Cortex of kidney (tissue), 1 donor: ENCODE data around the gene NUAK2.
"Not testable (repeated sequence)": the region's sequence is repeated elsewhere in the genome, so short reads cannot be mapped to it uniquely, and the experiment has no call there.

Experiments
- DNase-seq: peaks from one replicate; lab custom pipeline; 2025; lab: John Stamatoyannopoulos, UW

Gene NUAK2

DNA sequence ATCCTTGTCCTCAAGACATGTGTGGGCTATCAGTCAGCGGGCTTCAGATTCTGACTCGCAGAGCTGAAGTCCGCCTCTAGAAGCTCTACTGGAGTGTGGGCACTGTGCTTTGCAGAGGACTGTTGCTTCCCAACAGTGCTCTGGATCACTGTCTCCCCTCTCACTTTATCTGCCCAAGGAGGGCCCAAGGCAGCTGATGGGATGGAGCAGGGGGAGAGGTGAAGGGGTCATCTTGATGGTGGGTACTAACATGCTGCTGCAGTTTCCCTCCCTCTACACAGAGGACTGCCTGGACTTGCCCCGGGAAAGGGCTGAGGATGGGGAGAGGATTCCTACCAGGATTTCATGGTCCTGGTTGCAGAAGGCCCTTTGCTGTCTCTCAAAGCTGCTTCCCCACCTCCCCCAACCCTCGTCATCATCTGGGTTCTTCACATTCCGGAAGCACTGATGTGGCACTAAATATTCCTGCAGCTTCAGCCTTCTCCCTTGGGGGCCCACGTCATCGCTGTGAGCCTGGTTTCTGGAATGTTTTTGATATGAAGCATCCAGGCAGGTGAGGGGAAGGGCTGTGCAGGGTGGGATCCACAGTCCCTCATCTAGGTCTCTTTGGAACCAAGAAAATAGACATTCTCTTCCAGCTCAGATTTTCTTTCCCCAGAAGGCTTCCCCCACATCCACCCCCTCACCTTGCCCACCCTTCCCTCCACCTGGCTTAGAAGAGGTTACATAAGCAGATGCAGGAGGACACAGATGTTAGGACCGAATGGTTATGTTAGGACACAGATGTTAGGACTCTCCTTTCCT, 23.2 kb downstream of the NUAK2 start:
- DNase-seq, result no peak

DNA sequence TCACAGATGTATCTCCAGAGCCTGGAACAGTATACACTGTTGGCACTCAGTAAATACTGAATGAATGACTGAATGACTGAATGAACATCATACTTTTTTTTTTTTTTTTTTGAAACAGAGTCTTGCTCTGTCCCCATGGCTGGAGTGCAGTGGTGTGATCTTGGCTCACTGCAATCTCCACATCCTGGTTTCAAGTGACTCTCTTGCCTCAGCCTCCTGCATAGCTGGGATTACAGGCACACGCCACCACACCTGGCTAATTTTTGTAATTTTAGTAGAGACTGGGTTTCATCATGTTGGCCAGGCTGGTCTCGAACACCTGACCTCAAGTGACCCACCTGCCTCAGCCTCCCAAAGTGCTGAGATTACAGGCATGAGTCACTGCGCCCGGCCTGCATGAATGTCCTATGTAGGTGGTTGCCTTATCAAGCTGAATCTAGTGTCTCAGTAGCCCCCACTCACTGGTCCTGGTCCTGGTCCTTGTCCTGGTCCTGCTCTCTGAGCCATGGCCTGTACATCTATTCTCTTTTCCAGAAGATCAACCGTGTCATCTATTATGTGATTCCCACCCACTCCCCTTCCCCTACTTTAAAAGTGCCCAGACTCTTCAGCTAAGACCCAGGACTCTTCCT, 23.9 kb downstream of the NUAK2 start:
- not testable (repeated sequence) for DNase-seq

DNA sequence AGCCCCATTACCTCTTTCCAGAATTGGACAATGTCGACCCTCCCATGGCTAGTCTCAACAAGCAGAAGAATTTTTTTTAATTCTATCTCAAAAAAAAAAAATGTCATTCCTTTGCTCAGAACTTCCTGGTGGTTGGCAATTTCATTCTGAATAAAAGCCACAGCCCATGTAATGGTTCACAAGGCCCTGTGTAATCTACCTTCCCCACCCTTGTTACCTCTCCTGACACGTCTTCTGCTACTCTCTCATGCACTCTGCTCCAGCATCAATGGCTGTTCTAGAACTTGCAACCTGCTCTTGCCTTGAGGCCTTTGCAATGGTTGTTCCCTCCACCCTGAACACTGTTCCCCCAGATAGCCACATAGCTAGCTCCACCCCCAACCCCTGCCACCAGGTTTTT, 25.4 kb downstream of the NUAK2 start:
- no peak for DNase-seq

DNA sequence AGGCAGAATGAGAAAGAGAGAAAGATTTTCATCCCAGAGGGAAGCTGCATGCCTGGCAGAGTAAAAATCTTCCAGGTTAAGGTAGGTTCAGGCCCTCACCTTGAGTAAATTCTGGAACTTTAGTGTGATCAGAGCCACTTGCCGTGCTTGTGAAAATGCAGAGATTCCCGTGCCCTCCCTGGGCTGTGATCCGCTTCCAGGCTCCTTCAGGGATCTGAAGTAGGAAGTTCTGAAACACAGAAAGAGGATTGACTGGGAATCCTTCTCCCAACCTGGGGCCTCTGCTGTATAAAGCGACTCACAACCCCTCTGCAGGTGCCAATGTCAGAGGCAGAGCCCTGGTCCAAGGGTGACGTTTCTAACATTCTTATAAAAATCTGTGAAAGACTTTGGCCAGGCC, 26.6 kb downstream of the NUAK2 start:
- DNase-seq, result no peak

DNA sequence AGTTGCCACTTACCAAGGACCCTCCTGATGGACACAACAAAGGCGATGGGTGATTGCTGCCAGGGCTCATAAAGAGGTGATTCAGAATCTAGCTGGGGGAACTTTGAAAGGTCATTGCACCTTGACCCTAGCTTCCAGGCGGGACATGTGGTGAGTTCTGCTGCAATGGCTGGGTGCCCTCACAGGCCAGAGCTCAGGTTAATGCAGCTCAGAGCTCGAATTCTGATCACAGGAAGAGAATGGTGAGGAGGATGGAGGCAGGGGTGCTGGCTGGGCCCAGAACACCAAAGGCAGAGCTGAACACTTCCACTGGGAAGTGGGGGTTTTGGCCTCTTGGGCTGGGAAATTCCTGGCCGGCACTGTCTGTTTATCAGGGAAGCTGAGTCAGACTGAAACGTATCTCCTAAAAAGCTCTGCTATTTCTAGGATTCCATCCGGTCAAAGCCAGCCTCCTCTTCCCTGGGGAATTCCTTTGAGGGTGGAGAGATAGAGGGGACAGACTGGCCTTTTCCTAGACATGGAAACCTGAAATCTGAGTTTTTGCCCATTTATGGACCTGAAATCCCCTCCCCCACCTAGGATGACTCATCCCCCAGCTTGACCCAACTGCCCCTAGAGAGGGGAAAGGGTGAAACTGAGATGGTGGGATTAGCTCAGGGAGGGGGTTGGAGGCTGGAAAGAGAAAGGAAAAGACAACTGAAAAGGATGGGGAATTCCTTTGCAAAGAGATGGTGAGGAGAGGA, 27.2 kb downstream of the NUAK2 start:
- DNase-seq, result no peak

DNA sequence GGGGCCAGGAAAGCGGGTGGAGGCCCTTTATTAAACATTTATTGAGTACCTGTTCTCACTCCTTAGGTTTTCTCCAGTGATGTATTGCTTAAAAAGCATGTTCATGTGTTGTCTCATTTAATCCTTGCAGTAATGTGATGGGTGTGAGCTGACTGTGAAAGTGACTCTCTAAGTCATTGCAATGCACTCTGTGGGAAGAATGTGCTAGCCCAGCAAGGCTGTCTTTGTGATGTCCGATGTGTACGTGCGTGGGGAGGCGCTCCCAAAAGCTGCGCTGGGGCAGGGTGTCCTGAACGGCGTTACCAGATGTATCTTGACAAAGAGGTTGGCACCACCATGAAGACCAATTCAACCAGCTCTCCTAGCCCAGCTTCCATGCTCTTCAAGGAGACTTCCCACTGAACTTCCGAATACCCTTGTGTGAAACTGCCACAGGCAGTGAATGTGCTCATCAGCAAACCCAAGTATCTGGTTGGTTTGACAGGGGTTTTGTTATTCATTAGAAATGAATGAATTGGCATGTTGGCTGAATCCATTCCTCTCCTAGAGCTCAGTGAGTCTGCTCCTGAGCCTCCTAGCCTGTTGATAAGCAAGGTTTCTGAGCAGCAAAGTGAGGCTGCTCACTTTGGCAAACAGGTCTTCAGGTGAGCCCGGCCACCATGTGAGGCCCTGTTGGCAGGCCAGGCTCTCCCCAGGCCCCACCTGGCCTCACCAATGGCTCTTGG, 28.0 kb downstream of the NUAK2 start:
- no peak for DNase-seq

DNA sequence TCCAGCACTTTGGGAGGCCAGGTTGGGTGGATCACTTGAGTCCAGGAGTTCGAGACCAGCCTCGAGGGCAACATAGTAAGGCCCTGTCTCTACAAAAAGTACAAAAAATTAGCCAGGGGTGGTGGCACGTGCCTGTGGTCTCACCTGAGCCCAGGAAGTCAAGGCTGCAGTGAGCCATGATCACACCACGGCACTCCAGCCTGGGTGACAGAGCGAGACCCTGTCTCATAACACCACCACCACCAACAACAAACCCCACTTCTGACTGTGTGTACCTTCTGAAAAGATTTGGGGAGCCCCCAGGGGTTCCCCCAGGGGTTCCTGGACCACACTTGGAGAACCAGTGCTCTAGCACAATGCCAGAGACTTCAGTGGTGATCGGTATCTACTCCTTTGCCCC, 29.9 kb downstream of the NUAK2 start:
- DNase-seq, result no peak

DNA sequence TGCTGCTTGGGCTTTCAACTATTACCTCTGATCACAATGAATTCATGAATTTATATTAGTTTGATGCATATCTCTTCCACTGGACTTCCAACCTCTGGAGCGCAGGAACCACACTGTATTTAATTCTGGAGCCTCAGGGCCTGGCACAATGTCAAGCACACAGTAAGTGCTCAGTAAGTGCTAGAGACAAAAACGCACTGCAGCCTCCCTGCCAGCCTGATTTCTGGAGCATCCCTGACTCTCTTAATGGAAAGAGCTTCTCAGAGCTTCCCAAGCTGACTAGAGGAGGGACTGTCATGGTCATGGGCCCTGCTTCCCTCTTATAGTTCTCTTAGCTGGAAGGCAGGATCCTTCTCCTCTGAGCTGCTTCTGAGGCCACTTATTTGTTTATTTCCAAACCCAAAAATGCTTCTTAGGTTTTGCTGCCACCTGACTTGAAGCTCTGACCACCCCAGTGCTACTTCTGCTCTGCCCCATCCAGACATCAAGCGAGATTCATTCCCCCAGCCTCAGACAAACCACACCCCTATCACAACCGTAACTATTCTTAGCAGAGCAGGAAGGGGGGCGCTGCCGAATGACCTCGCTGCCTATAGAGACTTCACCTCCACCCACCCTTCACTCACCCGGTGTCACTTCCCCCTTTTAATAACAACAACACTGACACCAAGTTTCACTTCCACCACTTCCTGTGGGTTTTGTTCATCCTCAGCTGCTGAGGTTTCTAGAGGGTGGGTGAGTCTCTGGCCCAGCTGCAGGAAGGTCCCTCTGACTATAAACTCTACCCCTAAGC, 33.6 kb downstream of the NUAK2 start:
- DNase-seq, result no peak

DNA sequence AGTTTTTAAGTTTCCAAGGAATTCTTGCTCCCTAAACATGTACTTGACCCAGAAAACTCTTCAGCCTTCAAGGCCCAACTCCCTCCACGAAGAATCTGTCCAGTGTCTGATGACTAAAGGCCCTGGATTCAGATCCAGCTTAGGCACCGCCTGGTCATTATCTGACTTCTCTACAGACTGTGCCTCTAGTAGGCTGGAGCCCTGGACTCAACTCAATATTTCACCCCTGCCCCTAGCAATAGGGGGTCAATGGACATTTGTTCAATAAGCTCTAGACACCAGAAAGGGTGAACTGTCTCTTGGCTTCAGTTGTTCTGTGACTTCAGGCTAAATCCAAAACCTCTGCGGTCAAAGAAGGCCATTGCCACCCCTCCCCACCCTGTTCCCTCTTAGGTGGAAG, 34.5 kb downstream of the NUAK2 start:
- no peak for DNase-seq

DNA sequence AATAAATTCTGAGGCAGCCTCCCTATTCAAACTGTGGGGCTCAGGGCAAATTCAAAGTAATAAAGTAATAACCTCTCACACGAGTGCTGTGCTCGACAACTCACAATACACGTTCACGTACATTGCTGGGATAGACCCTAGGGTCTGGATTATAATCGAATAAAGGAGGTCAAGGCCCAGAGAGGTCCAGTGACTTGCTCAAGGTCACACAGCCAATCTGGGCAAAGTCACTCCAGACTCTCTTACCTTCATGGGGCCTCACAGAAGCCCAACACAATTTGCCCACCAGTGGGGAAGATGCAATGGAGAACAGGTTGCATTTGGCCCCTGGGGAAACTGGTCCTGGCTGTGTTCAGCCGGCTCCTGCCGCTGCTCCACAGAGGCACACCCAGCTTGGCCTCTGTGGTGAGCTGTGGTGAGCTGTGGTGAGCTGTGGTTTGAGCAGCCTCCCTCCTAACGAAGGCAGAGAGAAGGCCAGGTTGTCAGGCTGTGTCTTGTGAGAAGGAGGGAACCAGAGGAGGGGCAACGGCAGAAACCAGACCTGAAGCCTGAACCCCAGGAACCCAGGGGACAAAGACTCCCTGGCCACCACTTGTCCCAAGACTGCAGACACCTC, 35.1 kb downstream of the NUAK2 start:
- DNase-seq, result no peak

DNA sequence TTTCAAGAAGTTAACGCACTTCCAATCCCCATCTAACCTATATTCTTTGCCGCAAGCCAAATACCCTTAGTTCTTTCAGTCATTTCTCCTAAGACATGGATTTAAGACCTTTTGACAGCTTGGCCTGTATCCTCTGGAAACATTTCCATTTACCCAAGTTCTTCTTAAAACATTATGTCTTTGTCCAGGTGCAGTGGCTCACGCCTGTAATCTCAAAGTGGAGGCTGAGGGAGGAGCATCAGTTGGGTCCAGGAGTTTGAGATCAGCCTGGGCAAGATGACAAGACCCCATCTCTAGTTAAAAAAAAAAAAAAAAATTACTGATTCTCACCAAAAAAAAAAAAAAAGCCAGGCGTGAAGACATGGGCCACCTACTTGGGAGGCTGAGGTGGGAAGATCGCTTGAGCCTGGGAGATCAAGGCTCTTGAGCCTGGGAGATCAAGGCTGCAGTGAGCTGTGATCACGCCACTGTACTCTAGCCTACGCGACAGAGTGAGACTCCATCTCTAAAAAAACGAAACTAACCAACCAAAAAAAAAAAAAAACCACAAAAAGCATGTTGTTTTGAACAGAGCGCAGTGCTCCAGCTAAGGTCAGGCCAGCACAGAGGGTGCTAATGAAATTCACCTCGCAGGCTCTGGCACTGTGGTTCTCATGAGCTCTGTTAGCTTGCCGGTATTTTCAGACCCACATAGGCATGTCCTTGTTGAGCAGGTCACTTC, 36.0 kb downstream of the NUAK2 start:
- no peak for DNase-seq

DNA sequence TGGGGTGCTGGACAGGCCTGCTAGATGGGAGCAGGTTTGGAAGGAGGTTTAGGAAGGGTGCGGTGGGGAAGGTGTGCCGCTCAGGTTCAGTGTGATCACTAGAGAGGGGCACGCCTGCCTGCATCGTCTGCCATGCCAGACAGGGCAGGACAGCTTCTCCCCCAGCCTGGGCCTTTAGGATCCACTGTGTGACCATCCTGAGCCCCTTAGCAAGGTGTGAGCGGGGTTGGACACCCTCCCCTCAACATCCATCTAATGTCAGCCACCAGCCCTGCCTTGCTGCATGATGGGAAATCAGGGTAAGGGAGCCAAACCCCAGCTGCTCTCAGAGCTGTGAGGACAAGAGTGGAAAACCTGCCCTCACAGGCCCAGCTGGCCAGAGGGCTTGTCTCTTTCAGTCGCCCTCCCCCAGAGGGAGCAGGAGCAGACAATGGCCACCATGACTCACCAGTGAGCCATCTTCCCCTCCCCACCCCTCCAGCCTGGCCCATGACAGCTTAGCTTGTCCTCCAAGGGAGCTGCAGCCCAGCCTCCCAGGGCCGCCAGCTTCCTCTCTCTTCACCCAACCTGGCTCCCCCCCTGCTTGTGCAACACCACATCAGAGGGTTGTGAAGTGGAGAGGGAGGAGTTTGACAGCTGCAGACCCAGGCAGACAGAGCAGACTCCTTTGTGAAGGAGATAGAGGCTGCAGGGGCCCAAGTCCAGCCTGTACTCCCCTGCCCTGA, 37.0 kb downstream of the NUAK2 start:
- no peak for DNase-seq

DNA sequence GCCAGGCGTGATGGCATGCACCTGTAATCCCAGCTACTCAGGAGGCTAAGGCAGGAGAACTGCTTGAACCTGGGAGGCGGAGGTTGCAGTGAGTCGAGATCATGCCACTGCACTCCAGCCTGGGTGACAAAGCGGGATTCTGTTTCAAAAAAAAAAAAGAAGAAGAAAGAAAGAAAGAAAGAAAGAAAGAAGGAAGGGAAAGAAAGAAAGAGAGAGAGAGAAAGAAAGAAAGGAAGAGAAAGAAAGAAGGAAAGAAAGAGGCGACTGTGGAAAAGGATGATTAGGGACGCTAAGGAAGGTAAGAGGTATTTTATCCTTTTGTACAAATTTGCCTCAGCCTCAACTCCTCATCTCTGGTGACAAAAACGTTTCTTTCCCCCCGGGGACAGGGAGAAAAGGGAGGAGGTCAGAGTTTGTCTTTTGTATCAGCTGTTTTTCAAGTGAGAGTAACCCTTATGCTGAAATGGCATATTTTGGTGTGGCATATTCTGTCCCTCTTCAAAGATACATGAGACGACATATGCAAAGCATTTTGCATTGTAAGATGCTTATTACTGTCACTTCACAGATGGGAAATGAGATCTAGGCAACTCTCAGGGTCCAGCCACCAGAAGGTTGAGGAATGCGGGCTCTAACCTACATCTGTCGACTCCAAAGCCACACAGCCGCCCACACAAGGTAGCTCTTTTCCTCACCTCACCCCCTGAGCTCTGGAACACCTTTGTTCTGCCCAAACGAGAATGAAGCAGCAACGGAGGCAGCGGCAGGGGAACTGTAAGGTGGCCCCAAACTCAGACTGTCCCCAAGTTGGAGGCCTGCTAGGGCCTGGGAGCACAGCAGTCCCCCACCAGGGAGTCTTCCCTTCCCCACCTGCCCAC, 38.0 kb downstream of the NUAK2 start:
- DNase-seq, result no peak

DNA sequence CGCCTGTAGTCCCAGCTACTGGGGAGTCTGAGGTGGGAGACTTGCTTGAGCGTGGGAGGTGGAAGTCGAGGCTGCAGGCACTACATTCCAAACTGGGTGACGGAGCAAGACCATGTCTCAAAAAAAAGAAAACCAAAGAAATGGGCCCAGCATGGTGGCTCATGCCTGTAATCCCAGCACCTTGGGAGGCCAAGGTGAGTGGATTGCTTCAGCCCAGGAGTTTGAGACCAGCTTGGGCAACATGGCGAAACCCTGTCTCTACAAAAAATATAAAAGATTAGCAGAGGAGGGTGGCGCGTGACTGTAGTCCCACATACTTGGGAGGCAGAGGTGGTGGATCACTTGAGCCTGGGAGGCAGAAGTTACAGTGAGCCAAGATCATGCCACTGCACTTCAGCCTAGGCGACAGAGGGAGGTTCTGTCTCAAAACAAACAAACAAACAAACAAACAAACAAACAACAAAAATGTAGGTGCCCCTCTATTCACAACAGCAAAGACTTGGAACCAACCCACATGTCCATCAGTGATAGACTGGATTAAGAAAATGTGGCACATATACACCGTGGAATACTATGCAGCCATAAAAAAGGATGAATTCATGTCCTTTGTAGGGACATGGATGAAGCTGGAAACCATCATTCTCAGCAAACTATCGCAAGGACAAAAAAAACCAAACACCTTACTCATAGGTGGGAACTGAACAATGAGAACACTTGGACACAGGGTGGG, 40.7 kb downstream of the NUAK2 start:
- DNase-seq, result not testable (repeated sequence)

DNA sequence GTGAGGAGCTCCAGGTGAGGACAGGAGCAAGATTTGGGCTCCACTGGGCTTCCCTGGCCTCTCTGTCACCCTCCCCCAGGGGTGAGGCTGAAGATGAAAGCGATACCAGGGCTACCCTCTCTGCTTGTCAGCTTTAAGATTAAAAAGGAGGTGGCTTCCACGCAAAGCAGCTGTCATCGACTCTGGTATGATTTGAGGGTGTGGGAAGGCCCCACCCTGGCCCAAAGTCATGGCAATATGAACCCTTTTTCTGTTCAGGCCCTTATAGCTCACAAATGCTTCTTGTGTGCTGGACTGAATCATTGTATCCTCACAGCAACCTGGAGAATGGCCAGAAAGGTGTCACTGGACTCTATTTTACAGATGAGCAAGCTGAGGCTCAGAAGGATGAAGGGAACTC, 41.6 kb downstream of the NUAK2 start:
- no peak for DNase-seq

DNA sequence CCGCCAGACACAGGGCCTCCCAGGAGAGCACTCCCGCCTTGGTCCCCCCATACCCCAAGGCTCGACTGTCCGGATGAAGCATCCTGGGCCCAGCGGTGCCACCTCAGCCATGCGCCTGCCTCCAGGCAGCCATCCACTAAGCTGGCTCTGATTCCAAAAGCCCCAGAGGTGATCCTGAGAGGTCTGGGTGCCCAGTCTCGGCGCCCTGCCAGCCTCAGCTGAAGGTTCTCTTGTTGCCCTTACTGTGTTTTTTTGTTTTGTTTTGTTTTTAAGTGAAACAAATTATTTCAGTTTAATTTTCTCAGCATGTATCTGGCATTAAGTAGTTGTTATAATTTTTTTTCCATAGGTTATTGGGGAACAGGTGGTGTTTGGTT, 44.9 kb downstream of the NUAK2 start:
- no peak for DNase-seq

DNA sequence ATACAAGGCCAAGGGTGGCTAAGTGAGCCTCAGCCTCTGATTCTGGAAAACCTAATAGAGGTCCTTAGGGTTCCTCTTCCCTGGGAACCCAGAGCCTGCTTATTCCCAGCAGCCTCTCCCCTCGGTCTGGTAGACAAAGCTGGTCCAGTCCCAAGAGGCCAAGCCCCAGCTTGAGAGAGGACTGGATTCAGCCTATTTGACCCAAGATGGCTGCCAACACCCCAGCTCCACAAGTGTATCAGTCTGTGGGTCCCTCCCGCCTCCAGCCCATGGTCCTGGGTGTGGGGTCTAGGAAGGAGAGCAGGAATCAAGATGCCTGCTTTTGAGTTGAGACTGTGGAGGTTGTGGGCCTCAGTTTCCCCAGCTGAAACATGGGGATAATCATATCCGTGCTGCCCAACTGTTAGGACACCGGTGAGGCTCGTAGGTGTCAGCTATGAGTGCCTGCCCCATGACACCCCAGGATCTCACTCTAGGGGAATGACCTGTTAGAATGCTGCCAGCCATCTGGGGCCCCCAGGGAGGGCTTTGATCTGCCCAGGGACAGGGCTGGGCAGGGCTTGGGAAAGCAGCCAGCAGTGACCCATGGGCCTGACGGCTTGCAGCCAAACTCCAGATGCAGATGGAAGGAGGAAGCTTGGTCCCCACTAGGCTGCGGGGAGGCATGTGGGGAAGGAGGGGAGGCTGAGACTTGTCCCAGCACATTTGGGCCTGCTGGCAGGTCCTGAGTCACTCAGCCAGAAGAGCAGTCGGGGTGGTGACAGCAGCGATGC, 45.4 kb downstream of the NUAK2 start:
- no peak for DNase-seq
